Left renal pelvis (tissue), 4 donors: ENCODE data around the gene F11R. TPM values are rescaled to one million over a fixed set of nuclear protein-coding genes. Genes with fewer than 3 reads are reported as not detected.
"Not testable (repeated sequence)": the region's sequence is repeated elsewhere in the genome, so short reads cannot be mapped to it uniquely, and the experiment has no call there.

Experiments
- DNase-seq, 4 donors: peaks; one replicate each; pipeline ENCODE4 v3.0.0-alpha.2; 2013; ENCODE audit warnings: low read depth in 4 of 4, low spot score in 3 of 4
- polyA plus RNA-seq, 4 donors: library from polyadenylated mRNA; unstranded; fragments of 120-200 nt; gene quantifications; one replicate each; pipeline ENCODE4 v1.2.1, GENCODE V29; 2013; ENCODE audit not compliant: insufficient read length in 4 of 4

Gene F11R
- polyA plus RNA-seq, result 10 to 100 TPM; 11.1 to 98.1 (median 85.2) TPM

DNA sequence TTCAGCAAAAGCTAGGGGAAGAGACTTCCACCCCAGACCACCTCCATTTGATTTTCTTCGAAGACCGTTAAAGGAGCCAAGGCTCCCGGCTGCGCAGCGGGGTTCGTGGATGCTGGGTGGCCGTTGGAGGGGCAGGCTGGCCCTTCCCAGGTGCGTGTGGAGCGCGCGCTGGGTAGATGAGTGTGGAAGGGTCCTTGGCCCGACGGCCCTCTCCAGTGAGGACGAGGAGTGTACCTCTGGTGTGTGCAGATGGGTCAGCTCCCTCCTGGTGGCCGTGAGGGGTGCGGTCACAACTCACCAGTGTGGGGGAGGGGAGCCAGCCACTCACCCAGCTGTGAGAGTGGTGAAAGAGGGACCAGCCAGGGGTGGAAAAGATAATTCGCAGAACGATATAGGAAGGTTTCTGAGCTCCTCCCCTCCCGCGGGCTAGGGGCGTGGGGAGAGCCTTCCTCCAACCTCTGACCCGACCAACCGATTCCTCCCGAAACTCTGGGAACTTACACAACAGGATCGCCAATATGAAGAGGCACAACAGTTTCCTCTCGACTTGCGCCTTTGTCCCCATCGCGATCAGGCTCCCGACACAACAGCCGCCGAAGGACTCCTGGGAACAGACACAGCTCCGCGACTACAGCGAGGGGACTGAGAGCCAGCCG lies at the start of gene F11R:
F11R (minus strand) TSS at position 644 of the 656 bp plus-strand sequence; CDS start at position 565, 79 bp downstream.
- no peak for DNase-seq

DNA sequence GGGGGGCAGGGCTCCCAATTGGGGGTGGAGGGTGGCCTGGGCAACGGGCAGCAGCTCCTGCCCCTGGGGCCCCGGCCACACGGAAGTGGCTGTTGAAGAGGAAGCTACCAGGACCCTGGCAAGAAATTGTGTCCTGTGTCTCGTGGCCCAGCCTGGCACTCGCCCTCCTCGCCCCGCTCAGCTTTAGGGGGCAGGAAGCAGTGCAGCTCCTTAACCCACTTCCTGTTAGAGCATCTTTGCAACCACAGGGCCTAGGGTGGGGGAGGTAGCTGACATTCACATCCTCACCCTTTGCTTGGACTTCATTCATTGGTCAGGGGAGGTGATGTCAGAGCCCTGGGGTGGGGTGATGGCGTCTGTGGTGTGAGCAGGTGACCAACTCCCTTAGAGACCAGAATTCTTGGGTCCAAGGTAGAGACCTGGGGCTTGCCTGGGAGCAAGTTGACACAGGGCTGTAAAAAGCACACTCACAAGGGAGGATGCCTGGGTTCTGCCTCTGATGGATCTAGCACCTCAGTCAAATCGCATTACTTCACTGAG lies 48.8 kb upstream of the F11R start, which contains the start of gene ARHGAP30:
ARHGAP30 (minus strand) TSS at position 161 of the 540 bp plus-strand sequence. CDS start 267 bp downstream, outside the sequence.
- no peak for DNase-seq

DNA sequence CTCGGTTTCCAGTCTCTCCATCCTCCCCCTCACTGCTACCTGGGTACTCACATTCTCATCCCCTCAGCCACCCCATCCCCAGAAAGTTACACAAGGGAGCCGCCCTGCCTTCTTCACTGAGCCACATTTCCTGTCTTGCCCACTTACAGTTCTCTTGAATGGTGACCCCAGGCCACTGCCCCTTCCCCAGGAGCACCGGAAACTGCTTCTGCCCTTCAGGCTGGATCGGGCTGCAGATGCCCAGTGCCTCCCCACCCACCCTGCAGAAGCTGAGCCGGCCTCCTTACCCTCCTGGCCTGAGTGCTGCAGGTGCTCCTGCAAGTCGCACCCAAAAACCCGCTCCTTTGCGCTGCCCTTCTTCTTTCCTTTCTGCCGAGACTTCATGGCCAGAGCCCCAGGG lies 48.3 kb upstream of the F11R start:
- DNase-seq, result no peak

DNA sequence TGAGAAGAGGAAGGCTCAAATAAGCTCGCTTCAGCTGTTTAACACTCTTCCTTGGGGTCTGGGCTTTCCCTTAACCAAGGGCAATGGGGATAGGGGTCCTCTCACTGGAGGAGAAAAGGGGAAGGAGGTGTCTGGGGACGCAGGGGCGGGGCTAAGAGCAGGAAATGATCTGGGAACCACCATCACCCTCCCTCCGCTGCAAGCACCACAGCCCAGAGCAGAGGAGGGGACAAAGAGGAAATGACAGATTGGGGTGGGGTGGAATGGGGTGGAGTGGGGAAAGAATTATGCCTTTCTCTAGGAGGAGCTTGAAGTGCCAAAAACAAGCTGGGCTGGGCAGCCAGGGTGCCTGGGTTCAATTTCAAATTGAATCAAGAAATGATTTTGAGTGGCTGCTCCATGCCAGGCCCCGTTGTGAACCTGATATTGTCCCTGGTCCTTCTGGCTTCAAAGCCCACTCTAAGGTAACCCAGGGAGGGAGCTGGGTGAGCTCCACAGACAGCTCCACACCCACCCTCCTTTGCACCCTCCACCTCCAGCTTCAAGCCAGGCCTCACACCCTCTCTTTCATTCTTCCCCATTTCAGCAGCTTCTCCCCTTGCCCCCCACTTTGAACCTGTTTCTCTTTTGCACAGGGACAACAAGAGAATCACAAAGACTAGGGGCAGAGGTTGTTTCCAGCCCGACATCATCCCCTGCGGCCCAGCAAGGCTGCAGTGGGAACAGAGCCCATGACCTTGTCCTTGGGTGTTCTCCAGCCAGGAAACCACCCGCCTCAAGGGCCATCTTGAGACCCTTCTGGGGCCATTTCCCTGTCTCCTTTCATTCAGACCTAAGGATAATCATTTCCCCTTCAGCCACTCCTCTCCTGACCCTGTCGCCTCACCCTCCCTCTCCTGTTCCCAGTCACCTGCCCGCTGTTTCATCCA lies 47.6 kb upstream of the F11R start:
- DNase-seq, result no peak

DNA sequence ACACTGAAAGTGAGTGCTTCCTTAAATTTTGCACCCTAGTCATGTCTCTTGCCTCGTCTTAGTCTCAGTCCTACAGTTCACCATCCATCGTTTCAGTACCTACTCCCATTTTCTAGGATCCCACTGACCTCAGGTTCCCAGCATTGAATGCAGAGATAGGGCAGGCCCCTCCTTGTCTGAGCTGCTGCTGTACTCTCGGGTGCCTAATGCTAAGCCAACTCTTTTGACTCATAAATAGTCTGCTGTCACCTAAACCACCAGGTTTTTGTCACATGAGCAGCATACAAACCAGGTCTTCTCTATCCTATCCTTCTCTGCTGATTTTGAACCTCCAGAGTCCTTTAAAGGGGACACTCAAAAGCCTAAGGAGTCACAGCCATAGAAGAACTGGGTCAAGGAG lies 45.7 kb upstream of the F11R start:
- no peak for DNase-seq

DNA sequence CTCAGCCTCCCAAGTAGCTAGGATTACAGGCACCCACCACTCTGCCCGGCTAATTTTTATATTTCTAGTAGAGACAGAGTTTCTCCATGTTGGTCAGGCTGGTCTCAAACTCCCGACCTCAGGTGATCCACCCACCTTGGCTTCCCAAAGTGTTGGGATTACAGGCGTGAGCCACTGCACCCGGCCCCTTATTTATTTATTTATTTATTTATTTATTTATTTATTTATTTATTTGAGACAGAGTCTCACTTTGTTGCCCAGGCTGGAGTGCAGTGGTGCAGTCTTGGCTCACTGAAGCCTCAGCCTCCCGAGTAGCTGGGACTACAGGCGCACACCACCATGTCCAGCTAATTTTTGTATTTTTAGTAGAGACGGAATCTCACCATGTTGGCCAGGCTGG lies 44.7 kb upstream of the F11R start:
- not testable (repeated sequence) for DNase-seq

DNA sequence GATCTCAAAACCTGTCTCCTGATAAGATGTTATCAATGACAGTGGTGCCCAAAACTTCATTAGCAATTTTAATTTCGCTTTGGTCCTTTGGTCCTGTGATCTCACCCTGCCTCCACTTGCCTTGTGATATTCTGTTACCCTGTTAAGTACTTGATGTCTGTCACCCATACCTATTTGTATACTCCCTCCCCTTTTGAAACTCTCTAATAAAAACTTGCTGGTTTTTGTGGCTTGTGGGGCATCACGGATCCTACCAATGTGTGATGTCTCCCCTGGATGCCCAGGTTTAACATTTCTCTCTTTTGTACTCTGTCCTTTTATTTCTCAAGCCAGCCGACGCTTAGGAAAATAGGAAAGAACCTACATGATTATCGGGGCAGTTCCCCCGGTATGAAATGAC lies 43.0 kb upstream of the F11R start:
- DNase-seq, result not testable (repeated sequence)

DNA sequence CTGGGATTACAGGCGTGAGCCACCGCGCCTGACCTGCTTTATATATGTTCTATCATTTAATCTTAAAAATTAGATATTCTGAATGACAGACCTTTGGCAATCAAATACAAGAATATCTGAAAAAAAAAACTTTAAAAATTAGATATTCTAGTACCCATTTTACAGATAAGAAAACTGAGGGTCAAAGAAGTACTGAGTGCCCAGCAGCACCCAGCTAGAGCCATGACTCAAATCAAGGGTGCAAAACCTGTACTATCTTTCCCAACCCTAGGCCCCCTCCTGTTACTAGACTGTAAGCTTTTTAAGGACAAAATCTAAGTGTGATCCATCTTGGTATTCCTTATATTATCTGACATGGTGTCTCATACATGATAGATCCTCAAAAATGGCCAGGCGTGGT lies 40.5 kb upstream of the F11R start:
- no peak for DNase-seq

DNA sequence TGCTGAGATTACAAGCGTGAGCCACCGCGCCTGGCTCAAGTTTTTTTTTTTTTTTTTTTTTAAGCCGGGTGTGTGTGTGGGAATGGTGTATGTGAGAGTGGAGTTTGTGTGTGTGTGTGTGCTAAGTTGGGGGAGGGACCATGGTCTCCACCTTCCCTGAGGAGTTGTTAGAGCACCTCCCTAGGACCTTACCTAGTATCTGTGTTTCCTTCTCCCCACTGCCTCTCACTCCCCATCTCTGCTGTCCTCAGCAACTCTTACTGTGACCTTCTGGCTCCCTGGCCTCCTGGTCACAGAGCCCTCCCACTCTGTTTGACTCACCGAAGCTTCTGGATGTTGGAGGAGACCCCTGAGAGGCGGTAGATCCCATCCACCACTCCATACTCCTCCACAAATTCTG lies 38.3 kb upstream of the F11R start:
- DNase-seq, result no peak

DNA sequence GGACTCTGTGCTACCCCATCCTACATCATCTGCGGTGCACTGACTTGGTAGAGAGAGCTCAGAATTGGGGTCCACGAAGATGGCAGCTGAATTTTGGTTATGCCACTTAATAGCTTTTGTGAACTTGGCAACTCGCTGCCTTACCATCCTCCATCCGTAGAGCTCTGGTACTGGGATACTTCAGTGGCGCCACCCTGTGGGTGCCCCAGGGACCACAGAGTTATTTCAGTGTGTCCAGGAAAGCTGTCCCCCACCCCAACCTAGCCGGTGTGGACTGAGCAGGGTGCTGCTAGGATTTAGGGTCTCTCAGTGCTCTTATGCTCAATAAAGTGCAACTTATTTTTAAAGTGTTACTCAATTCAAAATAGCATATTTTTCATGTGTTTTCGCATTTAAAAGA lies 33.9 kb upstream of the F11R start:
- DNase-seq, result no peak

DNA sequence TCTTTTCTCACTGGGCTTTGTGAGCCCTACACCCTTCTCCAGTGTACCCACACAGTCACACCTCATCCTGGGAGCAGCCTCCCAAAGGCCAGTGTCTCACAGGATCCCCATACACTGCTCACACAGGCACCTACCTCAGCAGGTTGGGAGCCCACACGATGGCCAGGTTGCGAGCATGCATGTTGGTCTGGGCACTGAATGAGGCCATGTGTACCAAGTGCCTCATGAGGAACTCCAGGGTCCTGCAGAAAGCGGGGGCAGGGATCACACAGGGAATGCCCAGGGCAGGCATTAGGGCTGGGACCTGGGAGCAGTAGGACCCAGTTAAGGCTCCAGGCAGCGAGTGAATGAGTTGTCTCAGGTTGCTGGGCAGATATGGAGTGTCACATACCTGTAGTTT lies 33.3 kb upstream of the F11R start:
- no peak for DNase-seq

DNA sequence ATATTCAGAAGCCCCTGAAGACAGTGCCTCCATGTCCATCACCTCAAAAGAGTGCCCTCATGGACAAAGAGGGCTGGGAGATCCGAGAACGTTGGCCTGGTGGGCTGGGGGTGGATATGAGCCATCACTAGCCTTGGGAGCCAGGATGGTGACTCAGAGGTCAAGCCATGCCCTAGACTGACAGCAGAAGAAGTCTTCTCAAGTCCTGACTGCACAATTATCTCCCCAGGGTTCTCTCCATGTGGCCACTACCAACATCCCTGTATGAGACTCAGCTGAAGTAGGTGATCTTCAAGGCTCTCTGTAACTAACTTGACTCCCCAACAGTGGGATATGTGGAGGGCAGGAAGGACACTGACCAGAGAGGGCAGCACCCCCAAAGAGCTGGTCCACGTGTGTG lies 31.9 kb upstream of the F11R start:
- no peak for DNase-seq

DNA sequence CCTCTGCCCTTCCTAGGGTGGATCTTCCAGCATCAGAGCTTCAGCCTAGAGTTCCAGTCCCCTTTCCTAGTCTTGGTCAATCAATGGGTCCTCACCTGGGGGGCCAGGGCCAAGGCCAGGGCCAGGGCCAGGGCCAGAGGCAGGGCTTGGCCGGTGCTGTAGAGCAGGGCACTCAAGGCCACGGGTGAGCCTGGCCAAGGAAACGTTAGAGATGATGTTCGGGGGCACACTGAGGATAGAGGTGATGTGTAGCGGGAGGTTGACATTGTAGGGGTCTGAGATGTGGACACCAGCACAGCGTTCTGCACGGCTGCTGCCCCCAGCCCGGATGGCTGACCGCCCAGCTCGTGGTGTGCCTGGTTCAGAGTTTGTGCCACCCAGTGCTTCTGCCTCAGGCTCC lies 30.3 kb upstream of the F11R start:
- no peak for DNase-seq

DNA sequence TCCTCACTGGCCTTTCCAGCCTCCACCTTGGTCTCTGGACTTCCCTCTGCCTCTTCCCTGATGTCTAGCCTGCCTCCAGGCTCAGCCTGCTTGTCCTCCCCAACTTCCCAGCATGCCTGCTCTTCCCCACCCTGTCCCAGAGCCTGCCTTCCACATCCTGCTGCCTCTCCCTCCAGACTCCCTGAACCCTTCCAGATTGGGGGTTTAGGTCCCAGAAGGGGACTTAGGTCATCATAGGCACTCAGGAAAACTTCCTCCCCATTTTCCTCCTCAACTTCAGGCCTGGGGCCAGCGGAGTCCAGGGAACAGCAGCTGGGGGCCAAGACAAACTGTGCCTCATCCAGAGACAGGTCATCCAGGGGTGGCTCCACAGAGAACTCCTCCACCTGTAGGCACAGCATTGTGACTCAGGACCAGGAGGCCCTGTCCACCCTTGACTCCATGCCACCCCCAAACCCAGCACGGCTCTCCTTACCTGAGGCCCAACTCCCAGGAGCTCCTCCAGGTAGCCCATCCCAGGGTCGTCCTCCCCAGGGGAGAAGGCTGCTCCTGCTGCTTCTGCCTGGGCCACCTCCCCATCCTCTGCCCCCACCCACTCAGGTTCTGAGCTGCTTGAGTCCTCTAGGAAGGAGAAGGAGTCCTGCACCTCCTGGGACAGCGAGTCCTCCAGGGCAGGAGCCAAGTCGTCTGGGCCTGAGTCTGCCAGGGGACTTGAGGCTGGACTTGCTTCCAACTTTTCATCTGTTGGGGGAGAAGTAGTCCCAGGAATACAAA lies 28.2 kb upstream of the F11R start:
- no peak for DNase-seq

DNA sequence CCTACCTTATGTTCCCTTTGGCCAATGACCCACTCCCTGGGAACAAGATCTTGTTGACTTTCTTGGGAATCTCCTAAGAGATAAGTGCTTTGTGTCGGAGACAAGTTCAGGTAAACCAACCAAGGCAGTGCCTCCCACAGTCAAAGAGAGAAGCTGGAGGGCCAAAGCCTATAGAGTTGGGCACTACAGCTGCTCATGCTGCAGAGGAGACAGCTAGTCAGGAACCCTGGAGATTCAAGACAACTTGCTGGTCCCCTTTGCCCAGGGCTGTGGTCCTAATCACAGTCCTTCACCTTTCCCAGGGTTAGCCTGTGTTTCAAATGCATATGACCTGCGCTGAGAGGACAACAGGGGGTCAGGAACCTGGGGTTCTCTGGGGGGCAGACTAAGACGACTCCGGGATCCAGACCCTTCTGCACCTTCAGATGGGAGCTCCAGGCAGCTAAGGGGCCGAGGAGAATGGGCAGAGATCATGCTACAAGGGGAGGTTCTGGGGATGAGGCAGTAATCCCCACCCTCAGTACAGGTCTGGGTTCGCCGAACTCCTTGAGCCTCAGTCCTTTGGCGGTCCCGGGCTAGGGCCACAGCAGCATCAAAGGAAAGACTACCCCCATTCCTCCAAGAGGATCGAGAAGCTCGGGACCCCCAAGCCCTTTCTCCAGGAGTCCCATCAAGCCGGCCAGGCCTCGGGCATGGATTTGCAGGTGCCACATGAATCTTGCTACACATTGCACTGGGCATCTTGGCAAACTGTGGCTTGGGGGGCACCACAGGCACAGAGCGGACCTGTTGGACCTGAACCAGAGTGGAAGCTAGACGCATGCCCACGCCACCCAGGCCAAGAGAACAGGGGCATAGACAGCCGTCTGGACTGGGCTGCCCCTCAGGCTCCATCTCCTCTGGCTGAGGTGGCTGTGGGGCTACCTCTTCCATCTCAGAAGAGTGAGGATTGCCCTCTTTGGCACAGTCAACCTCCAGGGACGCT lies 26.8 kb upstream of the F11R start:
- no peak for DNase-seq

DNA sequence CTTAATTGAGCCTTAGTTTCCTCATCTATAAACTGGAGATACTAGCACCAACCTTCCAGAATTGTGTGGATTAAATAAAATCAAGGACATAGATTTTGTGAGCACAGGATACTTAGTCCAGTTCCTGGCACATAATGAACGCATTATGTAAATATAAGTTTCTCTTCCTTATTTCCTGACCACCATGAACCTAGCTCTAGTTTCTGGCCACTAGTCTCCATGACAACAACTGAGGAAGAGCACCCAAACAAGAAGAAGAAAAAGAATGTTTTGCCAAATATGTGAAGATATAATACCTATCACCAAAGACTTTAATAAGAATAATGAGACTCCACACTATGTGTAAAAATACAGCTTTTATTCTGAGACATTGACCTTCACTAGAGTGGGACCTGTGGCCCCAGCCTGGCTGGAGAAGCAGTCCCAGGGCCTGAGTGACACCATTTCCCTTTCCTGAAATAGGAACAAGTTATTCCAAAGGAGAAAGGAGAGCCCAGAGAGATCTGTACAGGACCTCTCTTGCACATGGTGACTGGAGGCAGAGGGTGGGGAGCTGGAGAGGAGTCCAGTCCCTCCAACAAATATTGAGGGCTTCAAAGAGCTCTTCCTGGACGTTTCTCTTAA lies 25.8 kb upstream of the F11R start:
- no peak for DNase-seq

DNA sequence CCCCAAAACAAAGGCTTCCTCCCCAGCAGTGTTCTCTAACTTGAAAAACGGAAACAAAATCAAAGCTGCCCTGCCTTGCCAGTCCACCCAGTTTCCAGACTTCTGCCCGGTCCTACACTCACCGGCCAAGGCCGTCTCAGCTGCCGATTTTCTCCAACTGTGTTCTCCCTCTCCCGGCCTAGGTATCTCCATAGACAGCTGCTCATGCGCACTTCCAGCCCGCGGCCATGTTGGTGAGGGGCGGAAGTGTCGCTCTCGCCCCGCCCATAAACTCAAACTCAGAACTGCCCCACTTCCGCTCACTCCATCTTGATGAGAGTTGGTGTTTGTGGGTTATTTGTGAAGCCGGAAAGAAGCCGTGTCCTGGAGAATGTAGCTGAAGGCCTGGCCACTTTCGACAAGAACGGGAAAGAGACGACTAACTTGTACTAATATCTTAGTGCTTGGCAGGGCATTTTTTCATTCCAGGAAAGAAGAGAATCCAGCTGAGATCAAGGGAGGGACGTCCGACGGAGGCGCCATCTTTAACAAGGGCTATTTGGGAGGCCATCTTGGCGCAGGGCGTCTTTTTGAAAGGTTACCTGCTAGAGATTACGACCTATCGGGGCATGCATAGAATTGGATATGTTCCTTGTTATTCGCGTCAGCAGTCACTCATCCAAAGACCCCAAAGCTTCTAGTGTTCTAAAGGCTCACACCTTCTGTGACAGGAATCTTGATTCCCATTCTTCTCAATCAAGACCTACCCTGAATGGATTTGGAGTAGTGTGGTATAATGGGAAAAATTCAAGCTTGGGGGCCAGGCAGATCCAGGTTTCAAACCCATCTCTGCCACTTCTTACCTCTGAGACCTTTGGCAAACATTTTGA lies 25.0 kb upstream of the F11R start, which contains the start of gene USF1:
USF1 (minus strand) TSS at position 242 of the 869 bp plus-strand sequence. CDS start 2,702 bp downstream, outside the sequence.
- DNase-seq, result peak; percentile 94 to 99 (median 96)
